Esophagus muscularis mucosa (tissue), 3 donors: Measurements from ENCODE around the gene STOML1.

ENCODE experiments used
- CTCF ChIP-seq, 3 experiments: fragments of 200-600 bp in 2 of 3; fragments of 450-650 bp in 1 of 3; sonication (generic) in 2 of 3; IDR thresholded peaks; one replicate each; pipeline ENCODE4 v1.5.1; 2017 to 2019; ENCODE audit warnings: antibody characterized with exemption in 3 of 3, mild to moderate bottlenecking in 2 of 3, moderate library complexity in 1 of 3
- EP300 ChIP-seq: sonication (generic); formaldehyde crosslinking; IDR thresholded peaks from one replicate; pipeline ENCODE4 v1.6.1; 2017; ENCODE audit warnings: antibody characterized with exemption

- TF ChIP-seq CTCF (IDR thresholded peaks at IDR 0.05) (no peak), EP300 (no peak)
Observed at GRCh38 chr15:74007820-74008371, 15.8 kb upstream of the STOML1 start.
